PC-9 (cell line): ENCODE measurements around the gene ZNF143.

Source experiments
- EZH2 ChIP-seq: fragments of 200-600 bp; sonication (generic); IDR thresholded peaks from 2 replicates; pipeline ENCODE4 v1.8.0; 2017; ENCODE audit warnings: antibody characterized with exemption, low read depth
- TF ChIP-seq, protein P1 (sequence below): fragments of 200-600 bp; sonication (generic); conservative IDR thresholded peaks from 2 replicates; pipeline ENCODE4 v1.6.1; 2017; ENCODE audit warnings: mixed run types, antibody characterized with exemption, mild to moderate bottlenecking, moderate library complexity

DNA sequence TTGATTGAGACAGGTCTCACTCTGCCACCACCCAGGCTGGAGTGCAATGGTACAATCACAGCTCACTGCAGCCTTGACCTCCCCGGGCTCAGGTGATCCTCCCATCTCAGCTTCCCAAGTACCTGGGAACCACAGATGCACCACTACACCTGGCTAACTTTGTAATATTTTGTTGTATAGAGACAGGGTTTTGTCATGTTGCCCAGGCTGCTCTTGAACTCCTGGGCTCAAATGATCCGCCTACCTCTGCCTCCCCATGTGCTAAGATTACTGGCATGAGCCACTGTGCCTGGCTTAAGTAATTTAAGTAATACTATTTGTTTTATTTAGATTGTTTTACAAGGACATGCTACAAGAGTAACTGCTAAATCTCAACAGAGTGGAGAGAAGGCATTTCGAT lies 33.5 kb downstream of the ZNF143 start:
- TF ChIP-seq, protein P1, sequence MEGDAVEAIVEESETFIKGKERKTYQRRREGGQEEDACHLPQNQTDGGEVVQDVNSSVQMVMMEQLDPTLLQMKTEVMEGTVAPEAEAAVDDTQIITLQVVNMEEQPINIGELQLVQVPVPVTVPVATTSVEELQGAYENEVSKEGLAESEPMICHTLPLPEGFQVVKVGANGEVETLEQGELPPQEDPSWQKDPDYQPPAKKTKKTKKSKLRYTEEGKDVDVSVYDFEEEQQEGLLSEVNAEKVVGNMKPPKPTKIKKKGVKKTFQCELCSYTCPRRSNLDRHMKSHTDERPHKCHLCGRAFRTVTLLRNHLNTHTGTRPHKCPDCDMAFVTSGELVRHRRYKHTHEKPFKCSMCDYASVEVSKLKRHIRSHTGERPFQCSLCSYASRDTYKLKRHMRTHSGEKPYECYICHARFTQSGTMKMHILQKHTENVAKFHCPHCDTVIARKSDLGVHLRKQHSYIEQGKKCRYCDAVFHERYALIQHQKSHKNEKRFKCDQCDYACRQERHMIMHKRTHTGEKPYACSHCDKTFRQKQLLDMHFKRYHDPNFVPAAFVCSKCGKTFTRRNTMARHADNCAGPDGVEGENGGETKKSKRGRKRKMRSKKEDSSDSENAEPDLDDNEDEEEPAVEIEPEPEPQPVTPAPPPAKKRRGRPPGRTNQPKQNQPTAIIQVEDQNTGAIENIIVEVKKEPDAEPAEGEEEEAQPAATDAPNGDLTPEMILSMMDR: no peak
- TF ChIP-seq EZH2: no peak
